Activated CD4-positive, CD25-positive, alpha-beta regulatory T cell treated with anti-CD3 and anti-CD28 coated beads, Interleukin-2, amount 50 U/mL, for 24 hours (primary cell): ENCODE data around the gene ACBD3.
"Not testable (repeated sequence)": the region's sequence is repeated elsewhere in the genome, so short reads cannot be mapped to it uniquely, and the experiment has no call there.

Experiments used
- ATAC-seq, 2 donors: fragments of 150-1000 bp; cut with Tn5 transposase; one replicate each; pipeline ENCODE4 v1.10.0; 2021; ENCODE audit warnings: mild to moderate bottlenecking in 1 of 2, moderate library complexity in 1 of 2

ACBD3 gene

GRCh38 chr1:226186124-226187018 lies at the start of gene ACBD3:
Gene ACBD3 (minus strand): TSS chr1:226186741. CDS start chr1:226186675, 66 bp downstream.
- ATAC-seq, result peak; percentile 95 to 97

GRCh38 chr1:226233806-226234205 lies 47.3 kb upstream of the ACBD3 start:
- no peak for ATAC-seq

- no peak for ATAC-seq
Observed at GRCh38 chr1:226233293-226233692, 46.8 kb upstream of the ACBD3 start.

- ATAC-seq, result no peak
Observed at GRCh38 chr1:226226601-226227000, 40.1 kb upstream of the ACBD3 start.

GRCh38 chr1:226223786-226224244 lies 37.3 kb upstream of the ACBD3 start:
- peak; percentile 17 to 36 for ATAC-seq

- peak; percentile 24 to 25 for ATAC-seq
Observed at GRCh38 chr1:226223157-226223785, 36.7 kb upstream of the ACBD3 start, which contains the start of gene MIXL1. Gene MIXL1 (plus strand): TSS chr1:226223664. CDS start chr1:226223682, 18 bp downstream.

- peak in 1 of 2 donors; percentile 36 for ATAC-seq
Observed at GRCh38 chr1:226222686-226223085, 36.1 kb upstream of the ACBD3 start.

GRCh38 chr1:226220473-226221189 lies 34.1 kb upstream of the ACBD3 start:
- ATAC-seq, result no peak

- no peak for ATAC-seq
Observed at GRCh38 chr1:226217273-226217672, 30.7 kb upstream of the ACBD3 start.

GRCh38 chr1:226216056-226216455 lies 29.5 kb upstream of the ACBD3 start:
- no peak for ATAC-seq

GRCh38 chr1:226215239-226215638 lies 28.7 kb upstream of the ACBD3 start:
- no peak for ATAC-seq

GRCh38 chr1:226212545-226212944 lies 26.0 kb upstream of the ACBD3 start:
- ATAC-seq, result no peak

GRCh38 chr1:226211181-226211821 lies 24.8 kb upstream of the ACBD3 start:
- no peak for ATAC-seq

- ATAC-seq, result no peak
Observed at GRCh38 chr1:226210571-226211176, 24.1 kb upstream of the ACBD3 start.

GRCh38 chr1:226209307-226210059 lies 22.9 kb upstream of the ACBD3 start:
- ATAC-seq, result no peak

- no peak for ATAC-seq
Observed at GRCh38 chr1:226207048-226207447, 20.5 kb upstream of the ACBD3 start.

- no peak for ATAC-seq
Observed at GRCh38 chr1:226204198-226204597, 17.7 kb upstream of the ACBD3 start.

- ATAC-seq, result no peak
Observed at GRCh38 chr1:226203655-226204054, 17.1 kb upstream of the ACBD3 start.

- ATAC-seq, result no peak
Observed at GRCh38 chr1:226203240-226203639, 16.7 kb upstream of the ACBD3 start.

- ATAC-seq, result not testable (repeated sequence)
Observed at GRCh38 chr1:226202666-226203065, 16.1 kb upstream of the ACBD3 start.

- no peak for ATAC-seq
Observed at GRCh38 chr1:226202246-226202645, 15.7 kb upstream of the ACBD3 start.
